ENCODE results near the gene CLIC6. TPM values are rescaled to one million over a fixed set of nuclear protein-coding genes. Genes with fewer than 3 reads are reported as not detected.
A peak's percentile ranks its signal among the peaks of the same experiment; 100 is the strongest.

The CLIC6 gene
- total and polyA plus RNA-seq, 2 of the 4 experiments (the other 2 are of a cell fraction) = not detected

DNA sequence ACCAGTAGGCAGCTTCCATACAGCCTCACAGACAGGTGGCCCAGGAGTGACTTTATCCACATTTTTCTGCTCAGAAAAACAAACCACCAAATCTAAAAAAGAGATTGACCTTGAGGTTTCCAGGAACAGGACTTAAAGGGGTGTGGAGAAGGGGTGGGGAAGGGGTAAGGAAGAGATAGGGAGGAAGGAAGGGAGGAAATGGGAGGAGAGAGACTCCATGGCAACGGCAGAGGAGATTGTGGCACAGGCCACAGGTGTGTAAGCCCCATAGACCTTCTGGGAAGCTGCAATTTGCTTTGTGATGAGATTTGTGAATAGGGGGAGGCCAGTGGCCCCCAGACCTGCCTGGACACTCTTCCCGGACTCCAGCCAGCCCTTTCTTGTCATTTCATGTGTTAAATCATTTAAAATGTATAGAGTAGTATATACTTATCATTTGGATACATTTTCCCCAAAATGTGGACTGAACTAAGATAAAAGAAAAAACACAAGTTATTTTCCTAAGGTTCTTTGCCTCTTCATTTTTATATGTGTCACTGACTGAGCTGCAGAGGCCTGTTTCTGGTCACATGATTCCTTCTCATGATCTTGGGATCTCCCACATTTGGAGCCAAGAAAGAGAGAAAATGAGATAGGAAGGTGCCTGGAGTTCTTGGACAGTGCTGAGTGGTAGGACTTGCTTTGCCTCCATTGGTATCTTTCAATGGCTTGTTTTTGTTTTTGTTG is 55.5 kb downstream of the CLIC6 start:
- Histone ChIP-seq H3K14ac (replicated peaks; ENCODE audit: low read depth, low read length) (no peak overlapping the region), H3K4ac (ENCODE audit: low read depth, low read length) (no peak overlapping the region), H3K9me1 (ENCODE audit: insufficient read depth, low read length) (peaks cover 3% of the 10 kb centered on the region; the same call in 1 of the 2 replicates), H2BK5ac (ENCODE audit: low read depth, low read length, poor library complexity, severe bottlenecking) (no peak overlapping the region), H3K4me3 (ENCODE audit: insufficient read depth, low read depth, low read length) (no peak overlapping the region), H2BK20ac (ENCODE audit: low read depth, low read length) (no peak overlapping the region), H3K27me3 (ENCODE audit: control insufficient read depth, insufficient read depth, low read length) (peaks cover 38% of the 10 kb centered on the region), H3K9ac (ENCODE audit: low read depth, low read length) (no peak overlapping the region), H2AK9ac (replicated peaks; ENCODE audit: low read depth, low read length, poor library complexity) (no peak overlapping the region), H4K91ac (ENCODE audit: insufficient read depth, low read depth, low read length) (no peak overlapping the region), H3K23ac (ENCODE audit: low read depth, low read length) (no peak overlapping the region), H4K20me1 (ENCODE audit: insufficient read depth, low read length) (no peaks in the 10 kb centered on the region), H3K4me2 (ENCODE audit: low read depth, low read length) (no peak overlapping the region), H4K5ac (ENCODE audit: low read depth, low read length) (no peak overlapping the region), H3K27ac (ENCODE audit: insufficient read depth, low read length) (no peak overlapping the region), H2AFZ (replicated peaks; ENCODE audit: low read length, poor library complexity) (no peak overlapping the region), H4K8ac (ENCODE audit: low read depth in 2 of 2, low read length in 2 of 2) (no peak overlapping the region), H2BK15ac (ENCODE audit: low read depth, low read length) (no peak overlapping the region), H3K9me3 (ENCODE audit: control insufficient read depth, insufficient read depth, low read length) (no peaks in the 10 kb centered on the region), H2BK120ac (ENCODE audit: low read depth, low read length) (no peak overlapping the region), H2AK5ac (ENCODE audit: low read depth, low read length) (no peak overlapping the region), H3K4me1 (ENCODE audit: control insufficient read depth, insufficient read depth, low read length) (peaks cover 4% of the 10 kb centered on the region; the same call in 1 of the 2 replicates), H3K79me1 (ENCODE audit: low read depth in 1 of 2, low read length in 2 of 2) (no peaks in the 10 kb centered on the region), H3K36me3 (ENCODE audit: control insufficient read depth, insufficient read depth, low read length) (no peaks in the 10 kb centered on the region), H3K56ac (ENCODE audit: extremely low read depth, insufficient read depth, low read length) (no peak overlapping the region), H3K18ac (ENCODE audit: low read depth, low read length) (no peak overlapping the region)
- intact Hi-C loops (cut with micrococcal nuclease) = no loop called here
- DNase-seq (no peak), ATAC-seq (ENCODE audit: low read depth) (peak; percentile 27; the same call in 1 of the 2 replicates)
- ChIA-PET POLR2A (ENCODE audit: unreplicated experiment) (interaction anchor here (0.6 kb wide), 1 partner anchor 518 kb away, joined by 3 read pairs; no protein-coding TSS in a partner anchor), CTCF (no interaction called here)
- dilution Hi-C loops (cut with HindIII; ENCODE audit: low sequenced_read_pairs, unreplicated experiment) = no loop called here
- no peak for TF ChIP-seq MXI1 (IDR thresholded peaks at IDR 0.05; ENCODE audit: borderline replicate concordance, low read depth, low read length)
- TF ChIP-seq, protein P1, sequence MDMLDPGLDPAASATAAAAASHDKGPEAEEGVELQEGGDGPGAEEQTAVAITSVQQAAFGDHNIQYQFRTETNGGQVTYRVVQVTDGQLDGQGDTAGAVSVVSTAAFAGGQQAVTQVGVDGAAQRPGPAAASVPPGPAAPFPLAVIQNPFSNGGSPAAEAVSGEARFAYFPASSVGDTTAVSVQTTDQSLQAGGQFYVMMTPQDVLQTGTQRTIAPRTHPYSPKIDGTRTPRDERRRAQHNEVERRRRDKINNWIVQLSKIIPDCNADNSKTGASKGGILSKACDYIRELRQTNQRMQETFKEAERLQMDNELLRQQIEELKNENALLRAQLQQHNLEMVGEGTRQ (IDR thresholded peaks at IDR 0.05; ENCODE audit: low read depth, low read length) = no peak
- TF ChIP-seq NFE2L2 (IDR thresholded peaks at IDR 0.05; ENCODE audit: low read depth, low read length) = no peak
- no peak for TF ChIP-seq CHD1 (IDR thresholded peaks at IDR 0.05; ENCODE audit: low read depth, low read length)
- TF ChIP-seq RAD21 (IDR thresholded peaks at IDR 0.05; ENCODE audit: low read length) = no peak
- no peak for TF ChIP-seq MAZ (IDR thresholded peaks at IDR 0.05; ENCODE audit: borderline replicate concordance, low read depth, low read length)
- TF ChIP-seq RFX5 (IDR thresholded peaks at IDR 0.05; ENCODE audit: low read depth, low read length) = no peak
- no peak for TF ChIP-seq RCOR1 (IDR thresholded peaks at IDR 0.05; ENCODE audit: insufficient replicate concordance, low read length)
- TF ChIP-seq SMC3 (IDR thresholded peaks at IDR 0.05; ENCODE audit: low read depth, low read length) = no peak
- no peak for TF ChIP-seq ELK1 (IDR thresholded peaks at IDR 0.05; ENCODE audit: borderline replicate concordance, low read depth, low read length)
- TF ChIP-seq MAFK (IDR thresholded peaks at IDR 0.05; ENCODE audit: low read depth, low read length) = no peak
- TF ChIP-seq CTCF (conservative IDR thresholded peaks at IDR 0.05; ENCODE audit: low read depth, low read length) = no peak
- no peak for TF ChIP-seq FOS (IDR thresholded peaks at IDR 0.05; ENCODE audit: low read depth, low read length)
- no peak for TF ChIP-seq CEBPB (IDR thresholded peaks at IDR 0.05; ENCODE audit: low read depth, low read length)
- TF ChIP-seq POLR2A (IDR thresholded peaks at IDR 0.05; ENCODE audit: low read depth, low read length) = no peak
- TF ChIP-seq BHLHE40 (IDR thresholded peaks at IDR 0.05; ENCODE audit: low read depth, low read length) = no peak
- no CpG with 5 or more reads among the region's 2 CpGs for WGBS, 2 experiments (ENCODE audit: extremely low coverage in 2 of 2, insufficient read length in 1 of 2)
- in situ Hi-C loops (cut with MboI; ENCODE audit: low sequenced_read_pairs) = no loop called here
- BruUV-seq (replicated peaks) = no TSS peak

Measured in IMR-90 (cell line).